ENCODE results near the gene POU4F3.
A peak's percentile ranks its signal among the peaks of the same experiment; 100 is the strongest.

Gene POU4F3

DNA sequence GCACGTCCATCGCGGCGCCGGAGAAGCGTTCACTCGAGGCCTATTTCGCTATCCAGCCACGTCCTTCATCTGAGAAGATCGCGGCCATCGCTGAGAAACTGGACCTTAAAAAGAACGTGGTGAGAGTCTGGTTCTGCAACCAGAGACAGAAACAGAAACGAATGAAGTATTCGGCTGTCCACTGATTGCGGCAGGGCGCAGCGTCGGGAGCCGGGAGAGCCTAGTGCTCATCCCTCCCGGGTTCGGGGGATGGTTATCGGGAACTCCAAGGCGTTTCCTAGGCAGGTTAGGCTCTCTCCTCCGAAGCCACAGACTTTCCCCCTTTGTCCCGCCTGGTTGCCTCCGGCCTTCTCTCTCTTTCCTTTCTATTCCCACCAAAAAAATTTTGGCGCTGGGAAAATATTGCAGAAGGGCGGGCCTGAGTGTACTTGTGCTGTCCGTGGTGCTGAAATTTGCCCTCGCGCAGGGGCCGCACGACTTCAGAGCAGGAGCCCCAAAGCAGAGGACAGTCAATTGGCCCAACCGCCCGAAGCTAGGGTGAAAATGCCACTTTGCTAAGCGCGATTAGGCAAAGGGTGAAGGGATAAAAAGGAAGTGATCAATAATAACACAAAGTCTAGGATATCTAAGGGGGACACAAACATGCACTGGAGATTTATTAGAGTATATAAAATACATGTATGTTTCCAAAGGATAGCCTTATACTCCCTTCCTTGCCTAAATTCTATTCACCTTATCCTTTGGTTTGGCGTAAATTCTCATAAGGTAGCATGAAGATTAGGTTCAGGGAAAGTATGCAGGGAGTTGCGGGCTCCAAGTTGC, 1.8 kb downstream of the POU4F3 start:
- DNase-seq = peak; percentile 74

GRCh38 chr5:146341854-146342253, 3.2 kb downstream of the POU4F3 start:
- DNase-seq = no peak

DNA sequence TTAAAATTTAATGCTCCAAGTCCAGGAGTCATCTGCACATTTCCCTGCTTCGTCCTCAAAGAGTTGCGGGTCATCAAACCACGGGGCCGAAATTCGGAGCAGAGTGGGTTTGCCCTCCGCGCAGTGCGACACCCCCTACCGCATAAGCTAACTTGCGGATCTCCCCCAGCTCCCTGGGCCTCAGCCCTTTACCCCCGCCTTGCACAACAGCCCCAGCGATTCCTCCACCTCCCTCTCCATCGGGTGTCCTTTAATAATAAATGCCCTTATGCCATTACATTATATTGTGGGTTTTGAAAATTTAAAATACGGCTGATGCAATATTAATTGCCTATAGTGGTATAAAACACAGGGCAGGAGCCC, 3.9 kb downstream of the POU4F3 start:
- no peak for DNase-seq

DNA sequence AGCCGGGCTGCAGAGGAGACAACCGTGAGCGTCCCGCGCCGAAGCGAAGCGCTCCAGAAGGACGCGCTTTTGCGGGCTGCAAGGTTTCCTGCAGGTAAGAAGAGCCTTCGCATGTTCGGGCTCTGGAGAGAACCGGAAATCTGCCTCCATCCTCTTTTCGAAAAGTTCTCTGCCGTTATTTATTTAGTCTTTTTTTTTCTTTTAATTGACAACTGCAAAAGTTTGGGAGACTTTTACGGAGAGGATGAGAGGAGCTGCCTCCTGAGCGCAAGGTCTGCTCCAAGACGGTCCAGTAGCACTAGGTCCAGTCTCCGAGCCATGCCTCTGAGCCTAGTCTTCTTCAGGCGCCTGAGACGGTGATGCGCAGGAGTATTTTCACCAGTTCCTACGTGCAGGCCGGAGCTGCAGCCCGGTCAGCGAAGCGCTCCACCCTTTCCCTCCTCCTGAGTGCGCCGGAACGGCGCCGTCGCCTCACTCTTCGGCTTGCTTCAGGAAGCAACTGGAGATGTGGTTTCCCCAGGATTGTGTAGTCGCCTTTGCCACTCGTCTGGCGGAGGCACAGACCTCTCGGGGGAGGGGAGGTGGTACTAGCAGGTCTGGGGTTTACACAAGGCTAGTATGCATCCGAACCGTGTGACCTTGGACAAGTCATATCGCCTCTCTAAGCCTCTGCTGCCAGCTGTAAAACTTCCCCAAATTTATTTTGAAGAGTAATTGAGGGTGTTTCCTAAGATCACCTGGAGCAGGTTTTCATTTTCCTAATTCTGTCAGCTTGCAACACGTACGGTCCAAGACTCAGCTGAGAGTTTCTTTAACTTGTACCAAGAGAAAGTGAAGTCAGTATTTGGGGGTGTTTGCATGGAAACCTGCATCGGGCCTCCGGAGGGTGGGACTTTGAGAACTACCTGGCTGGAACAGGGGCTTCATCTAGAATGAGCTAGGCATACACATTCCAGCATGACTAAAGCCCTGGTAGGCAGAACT, 4.5 kb downstream of the POU4F3 start:
- DNase-seq = no peak

- DNase-seq = no peak
Observed at GRCh38 chr5:146344155-146345118, 5.8 kb downstream of the POU4F3 start.

DNA sequence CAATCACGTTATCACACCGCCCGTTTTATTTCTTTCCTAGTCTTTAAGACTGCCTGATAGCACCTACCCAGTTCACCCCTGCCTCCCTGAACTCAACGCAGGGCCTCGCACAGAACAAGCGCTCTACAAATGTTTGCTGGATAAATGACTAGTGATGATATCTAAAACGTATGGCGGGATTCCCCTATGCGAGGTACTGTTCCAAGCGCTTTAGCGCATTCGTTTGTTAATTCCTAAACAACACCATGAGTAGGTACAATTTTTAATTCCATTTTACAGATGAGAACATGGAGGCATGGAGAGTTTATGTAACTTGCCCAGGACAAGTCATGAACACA, 6.6 kb downstream of the POU4F3 start:
- DNase-seq = no peak

DNA sequence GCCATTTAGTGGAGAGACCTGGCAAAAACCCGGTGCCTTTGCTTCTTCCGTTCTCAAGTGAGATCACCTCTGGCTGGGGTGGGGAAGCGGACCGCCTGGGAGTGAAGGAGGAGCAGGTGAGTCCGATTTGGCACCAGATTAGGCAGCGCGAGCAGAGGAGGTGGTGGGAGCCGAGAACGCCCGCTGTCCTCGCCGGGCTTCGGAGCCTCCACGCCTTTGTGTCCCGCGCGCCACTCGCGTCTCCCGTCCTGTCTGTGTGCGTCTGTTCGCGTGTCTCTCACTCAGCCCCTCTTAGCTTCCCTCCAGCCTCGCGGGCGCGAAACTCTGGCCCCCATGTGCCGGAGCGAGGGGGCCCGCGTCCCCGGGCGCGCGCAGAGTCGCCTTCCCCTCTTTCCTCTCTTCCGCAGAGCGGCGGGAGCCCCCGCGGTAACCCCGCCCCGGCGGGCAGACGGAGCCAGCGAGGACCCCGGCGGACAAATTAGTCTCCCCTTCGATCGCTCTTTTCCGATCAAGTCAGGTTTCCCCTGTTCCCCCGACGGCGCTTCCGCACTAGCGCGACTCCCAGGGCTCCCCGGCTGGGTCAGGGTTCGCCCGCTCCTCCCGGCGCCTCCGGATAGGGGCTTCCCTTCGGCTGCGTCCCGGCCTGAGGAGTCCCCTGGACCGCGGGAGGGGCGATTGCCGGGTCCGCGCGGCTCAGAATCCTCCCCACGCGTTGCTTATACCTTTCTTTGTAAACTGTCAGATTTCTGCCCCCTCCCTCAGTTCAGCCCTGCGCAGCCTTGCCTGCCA, 7.1 kb downstream of the POU4F3 start:
- DNase-seq = peak; percentile 31

- DNase-seq = no peak
Observed at GRCh38 chr5:146357126-146357525, 18.5 kb downstream of the POU4F3 start.

- no peak for DNase-seq
Observed at GRCh38 chr5:146359836-146360235, 21.2 kb downstream of the POU4F3 start.

GRCh38 chr5:146363161-146363874, 24.7 kb downstream of the POU4F3 start:
- DNase-seq = no peak

DNA sequence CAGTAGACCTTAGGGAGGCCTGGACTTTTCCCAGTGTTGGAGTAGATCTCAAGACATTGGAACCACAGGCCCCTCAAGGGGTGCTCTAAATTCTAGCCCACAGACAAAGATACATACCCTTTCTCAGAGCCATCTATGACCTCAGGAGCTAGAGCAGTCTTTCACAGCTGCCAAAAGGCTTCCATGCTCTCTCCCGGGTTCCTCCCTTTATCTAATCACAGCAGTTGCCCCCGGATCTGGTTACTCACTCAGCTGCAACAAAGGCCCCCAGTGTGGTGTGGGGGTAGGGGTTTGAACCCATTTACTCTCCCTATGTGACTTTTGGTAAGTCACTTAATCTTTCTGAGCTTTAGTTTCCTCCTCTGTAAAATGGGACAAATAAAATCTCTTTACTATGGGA, 27.0 kb downstream of the POU4F3 start:
- DNase-seq = no peak

- no peak for DNase-seq
Observed at GRCh38 chr5:146366904-146367303, 28.3 kb downstream of the POU4F3 start.

DNA sequence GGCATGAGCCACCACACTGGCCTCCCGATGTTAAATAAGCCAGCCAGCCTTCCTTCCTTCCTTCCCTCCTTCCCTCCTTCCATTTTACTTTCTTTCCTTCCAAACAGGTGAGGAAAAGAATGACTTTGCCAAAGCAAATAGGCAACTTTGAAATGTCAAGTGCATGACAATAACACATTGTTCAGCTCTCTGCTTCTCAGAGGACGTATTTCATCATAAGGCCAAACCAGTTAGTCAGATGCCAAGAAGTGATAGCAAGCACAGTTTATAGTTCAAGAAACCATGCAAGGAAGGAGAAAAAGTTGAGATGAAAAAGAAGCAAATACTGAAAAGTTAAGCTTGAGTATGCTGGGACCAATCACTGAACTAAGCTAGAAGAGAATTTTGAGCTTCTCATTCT, 29.5 kb downstream of the POU4F3 start:
- DNase-seq = no peak

GRCh38 chr5:146369691-146370090, 31.1 kb downstream of the POU4F3 start:
- no peak for DNase-seq

GRCh38 chr5:146376821-146377220, 38.2 kb downstream of the POU4F3 start:
- DNase-seq = no peak

DNA sequence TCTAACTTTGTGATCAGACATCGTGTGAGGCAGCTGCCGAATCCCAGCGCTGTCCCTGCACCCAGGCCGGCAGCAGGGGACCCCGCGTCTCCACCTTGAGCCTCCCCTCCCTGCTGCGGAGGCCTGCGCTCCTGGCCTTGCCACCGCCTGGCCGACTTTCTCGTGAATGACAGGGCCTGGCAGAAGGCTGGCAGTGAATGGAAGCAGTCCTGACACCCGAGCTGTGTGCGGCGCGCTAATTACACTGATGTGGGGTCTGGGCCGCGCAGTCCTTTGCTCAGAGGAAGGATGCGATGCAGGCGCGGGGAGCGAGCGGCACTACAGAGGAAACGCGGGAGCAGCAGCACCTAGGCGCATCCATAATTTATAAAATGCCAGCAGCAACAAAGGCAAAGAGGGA, 40.3 kb downstream of the POU4F3 start:
- no peak for DNase-seq

DNA sequence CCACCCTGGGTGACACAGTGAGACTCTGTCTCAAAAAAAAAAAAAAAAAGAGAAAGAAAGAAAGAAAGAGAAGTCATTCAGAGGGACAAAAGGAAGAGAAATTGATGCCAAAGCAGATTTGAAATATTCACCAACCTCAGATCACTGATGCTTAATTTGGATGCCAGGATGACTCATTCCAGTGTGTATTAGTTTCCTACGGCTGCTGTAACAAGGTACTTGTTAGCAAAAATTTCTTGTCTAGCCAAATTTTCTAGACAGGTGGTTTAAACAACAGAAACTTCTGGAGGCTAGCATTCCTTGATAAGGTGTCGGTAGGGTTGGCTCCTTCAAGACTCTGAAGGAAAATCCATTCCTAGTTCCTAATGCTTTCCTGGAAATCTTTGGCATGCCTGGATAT, 42.1 kb downstream of the POU4F3 start:
- DNase-seq = no peak

- peak; percentile 42 for DNase-seq
Observed at GRCh38 chr5:146388386-146388785, 49.7 kb downstream of the POU4F3 start.

DNA sequence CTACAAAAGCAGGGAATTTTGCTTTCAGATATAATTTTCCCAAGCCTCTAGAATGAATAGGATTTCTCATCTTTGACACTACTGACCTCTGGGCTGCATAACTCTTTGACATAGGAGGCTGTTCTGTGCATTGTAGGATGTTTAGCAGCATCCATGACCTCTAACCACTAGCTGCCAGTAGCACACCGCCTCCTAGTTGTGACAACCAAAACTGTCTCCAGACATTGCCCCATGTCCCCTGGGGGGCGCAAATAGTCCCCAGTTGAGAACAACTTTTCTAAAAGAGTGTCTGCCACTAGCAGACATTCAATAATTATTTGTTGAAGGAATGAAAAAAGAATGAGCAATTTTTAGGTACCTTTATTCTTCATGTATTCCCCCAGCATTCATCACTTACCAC, 51.8 kb downstream of the POU4F3 start:
- DNase-seq = no peak
